Spleen (tissue), 7 donors: Measurements from ENCODE around the gene ARID1A.

ENCODE experiments used
- CTCF ChIP-seq, 11 experiments: fragments of 200-600 bp in 7 of 11; fragments of 450-650 bp in 4 of 11; sonication (generic) in 4 of 11; IDR thresholded peaks in 8 of 11; conservative IDR thresholded peaks in 3 of 11; 1 replicate in 7 of 11; 2 replicates in 4 of 11; pipeline versions ENCODE4 v1.4.0 to v1.8.0; 2016 to 2021; ENCODE audit warnings: antibody characterized with exemption in 11 of 11, inconsistent platforms in 4 of 11, mild to moderate bottlenecking in 1 of 11
- POLR2AphosphoS5 ChIP-seq, 3 donors: sonication (generic); formaldehyde crosslinking; IDR thresholded peaks; one replicate each; pipeline ENCODE4 v1.5.1; 2017; ENCODE audit warnings: antibody characterized with exemption in 3 of 3
- donor health status: DM: no; HTN: no; CAD: no; lungs with moderate emphysema.
- donor health status: DM: no; HTN: no; CAD: no.
- donor health status: DM: no; HTN: no; CAD: no.

- no peak for TF ChIP-seq CTCF (IDR thresholded peaks at IDR 0.05 in 8 of 11, conservative IDR thresholded peaks at IDR 0.05 in 3 of 11)
- TF ChIP-seq POLR2AphosphoS5 (IDR thresholded peaks at IDR 0.05) = no peak
These were observed 31.0 kb upstream of the ARID1A start for GRCh38 chr1:26664802-26665201.
